Measurements from ENCODE around the gene NUMB.

DNA sequence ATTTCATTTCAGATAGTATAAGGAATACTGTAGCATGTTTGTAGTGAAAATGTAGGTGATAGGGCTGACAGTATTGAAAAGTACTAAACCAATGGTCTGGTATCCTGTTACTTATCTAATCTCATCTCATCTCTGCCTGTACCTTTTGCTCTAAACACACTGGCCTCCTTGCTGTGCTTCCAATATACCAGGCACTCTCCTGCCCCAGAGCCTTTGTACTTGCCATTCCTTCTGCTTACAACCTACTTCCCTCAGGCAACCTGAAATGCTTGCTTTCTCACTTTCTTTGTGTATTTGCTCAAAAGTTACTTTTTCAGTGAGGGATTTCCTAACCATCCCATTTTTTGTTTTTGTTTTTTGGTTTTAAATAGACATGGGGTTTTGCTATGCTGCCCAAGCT lies 119.1 kb downstream of the NUMB start:
- no peak for TF ChIP-seq CTCF (IDR thresholded peaks at IDR 0.05)
- TF ChIP-seq POLR2A (IDR thresholded peaks at IDR 0.05), result no peak
- no peak for TF ChIP-seq POLR2AphosphoS5 (IDR thresholded peaks at IDR 0.05)
- no peak for TF ChIP-seq EP300 (IDR thresholded peaks at IDR 0.05)
